BLaER1 (cell line): ENCODE data around the gene KRT38.

ENCODE experiments used
- H3K27ac ChIP-seq: shearing (Covaris generic); formaldehyde crosslinking; 2 replicates; pipeline ENCODE4 v1.8.1; 2022
- H3K27me3 ChIP-seq: shearing (Covaris generic); formaldehyde crosslinking; 2 replicates; pipeline ENCODE4 v1.8.1; 2022
- H3K36me3 ChIP-seq: shearing (Covaris generic); formaldehyde crosslinking; 2 replicates; pipeline ENCODE4 v1.8.1; 2022
- H3K4me1 ChIP-seq: shearing (Covaris generic); formaldehyde crosslinking; 2 replicates; pipeline ENCODE4 v1.8.1; 2022
- H3K4me2 ChIP-seq: shearing (Covaris generic); formaldehyde crosslinking; 2 replicates; pipeline ENCODE4 v1.8.1; 2022
- H3K4me3 ChIP-seq: shearing (Covaris generic); formaldehyde crosslinking; 2 replicates; pipeline ENCODE4 v1.8.1; 2022
- H3K9ac ChIP-seq: shearing (Covaris generic); formaldehyde crosslinking; 2 replicates; pipeline ENCODE4 v1.8.1; 2022
- H3K9me3 ChIP-seq: shearing (Covaris generic); formaldehyde crosslinking; 2 replicates; pipeline ENCODE4 v1.8.1; 2022
- H4K20me1 ChIP-seq: shearing (Covaris generic); formaldehyde crosslinking; 2 replicates; pipeline ENCODE4 v1.8.1; 2022
- Cebpa-rat ChIP-seq: shearing (Covaris generic); IDR thresholded peaks from 2 replicates; pipeline ENCODE4 v1.8.1; 2022

KRT38 gene

GRCh38 chr17:41390411-41390938 lies 50.3 kb downstream of the KRT38 start:
- H3K36me3 ChIP-seq = no peaks in the 10 kb centered on the region
- H3K9ac ChIP-seq = no peak overlapping the region
- peaks cover 19% of the 10 kb centered on the region for H3K9me3 ChIP-seq
- H3K4me3 ChIP-seq = no peak overlapping the region
- no peaks in the 10 kb centered on the region for H3K4me1 ChIP-seq
- no peaks in the 10 kb centered on the region for H4K20me1 ChIP-seq
- H3K27ac ChIP-seq = no peak overlapping the region
- no peaks in the 10 kb centered on the region for H3K27me3 ChIP-seq
- no peak for TF ChIP-seq Cebpa-rat
- no peak overlapping the region for H3K4me2 ChIP-seq

GRCh38 chr17:41387670-41388069 lies 53.1 kb downstream of the KRT38 start:
- H3K4me2 ChIP-seq = no peak overlapping the region
- H3K4me1 ChIP-seq = no peaks in the 10 kb centered on the region
- H3K9me3 ChIP-seq = peaks cover 19% of the 10 kb centered on the region
- H3K27me3 ChIP-seq = no peaks in the 10 kb centered on the region
- H4K20me1 ChIP-seq = no peaks in the 10 kb centered on the region
- no peak overlapping the region for H3K27ac ChIP-seq
- H3K9ac ChIP-seq = no peak overlapping the region
- H3K4me3 ChIP-seq = no peak overlapping the region
- H3K36me3 ChIP-seq = no peaks in the 10 kb centered on the region
- TF ChIP-seq Cebpa-rat = no peak

DNA sequence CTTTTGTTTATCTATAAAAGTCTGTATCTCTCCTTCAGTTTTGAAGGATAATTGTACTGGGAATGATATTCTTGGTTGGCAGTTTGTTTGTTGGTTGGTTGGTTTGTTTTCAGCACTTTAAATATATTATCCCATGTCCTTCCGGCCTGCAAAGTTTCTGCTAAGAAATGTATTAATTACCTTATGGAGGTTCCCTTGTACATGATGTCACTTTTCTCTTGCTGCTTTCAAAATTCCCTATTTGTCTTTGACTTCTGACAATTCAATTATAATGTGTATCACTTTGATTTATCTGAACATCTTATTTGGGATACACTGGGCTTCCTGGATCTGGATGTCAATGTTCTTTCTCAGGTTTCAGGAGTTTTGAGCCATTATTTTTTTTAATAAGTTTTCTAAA lies 54.6 kb downstream of the KRT38 start:
- H3K36me3 ChIP-seq = no peaks in the 10 kb centered on the region
- H3K4me3 ChIP-seq = no peak overlapping the region
- no peaks in the 10 kb centered on the region for H4K20me1 ChIP-seq
- TF ChIP-seq Cebpa-rat = no peak
- H3K4me2 ChIP-seq = no peak overlapping the region
- H3K27ac ChIP-seq = no peak overlapping the region
- no peaks in the 10 kb centered on the region for H3K4me1 ChIP-seq
- H3K9ac ChIP-seq = no peak overlapping the region
- H3K9me3 ChIP-seq = peaks cover 19% of the 10 kb centered on the region
- H3K27me3 ChIP-seq = no peaks in the 10 kb centered on the region
